ENCODE data around the gene FLNC. TPM values are rescaled to one million over a fixed set of nuclear protein-coding genes. Genes with fewer than 3 reads are reported as not detected.

Gene FLNC
- total RNA-seq, 1 donor from 2014 or later = 6.7 TPM

DNA sequence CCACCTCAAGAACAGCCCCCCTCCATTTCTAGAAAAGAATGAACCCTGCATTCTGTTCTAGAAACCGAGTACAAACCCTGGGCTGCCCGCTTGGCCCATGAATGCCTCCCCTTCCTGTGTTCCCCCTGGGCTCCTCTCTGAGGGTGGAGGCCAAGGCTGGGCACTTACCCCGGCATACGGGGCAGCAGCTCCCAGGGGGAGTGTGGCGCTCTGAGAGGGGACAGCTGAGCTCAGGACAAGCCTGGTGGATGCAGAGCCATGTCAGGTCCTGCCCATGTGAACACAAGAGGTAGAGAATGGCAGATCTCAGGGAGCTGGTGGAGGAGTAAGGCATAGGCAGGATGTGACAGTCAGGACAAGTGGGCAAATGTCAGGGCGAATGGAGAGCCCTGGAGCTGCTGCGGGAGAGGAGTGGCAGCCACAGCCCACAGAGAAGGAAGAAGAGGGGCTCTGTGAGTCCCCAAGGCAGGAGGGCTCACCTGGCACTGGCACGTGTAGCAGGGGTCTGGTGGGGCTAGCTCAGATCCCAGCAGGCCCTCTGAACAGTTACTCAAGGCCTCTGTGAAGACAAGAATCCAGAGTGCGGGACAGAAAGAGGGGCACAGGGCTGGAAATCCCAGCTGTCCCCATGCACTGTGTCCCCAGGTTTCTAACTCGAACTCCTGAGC lies 51.4 kb downstream of the FLNC start:
- H3K9ac ChIP-seq = no peak overlapping the region
- no peaks in the 10 kb centered on the region for H3K27me3 ChIP-seq
- no peak overlapping the region for H2AFZ ChIP-seq (replicated peaks)
- TF ChIP-seq EZH2 (IDR thresholded peaks at IDR 0.05) = no peak
- no peak overlapping the region for H3K27ac ChIP-seq
- Mint-ChIP-seq H3K27me3 (ENCODE audit: insufficient read depth, low read depth) (peaks cover 13% of the 10 kb centered on the region), H3K9me3 (no peaks in the 10 kb centered on the region), H3K4me1 (peaks cover 12% of the 10 kb centered on the region), H3K27ac (peak overlapping the region; percentile 72), H3K36me3 (no peaks in the 10 kb centered on the region), H3K4me3 (peak overlapping the region; percentile 55)
- no peaks in the 10 kb centered on the region for H3K9me3 ChIP-seq (ENCODE audit: low read depth)
- H3K4me1 ChIP-seq = peaks cover 3% of the 10 kb centered on the region
- H3F3A ChIP-seq (ENCODE audit: low read depth) = no peaks in the 10 kb centered on the region
- H3K4me3 ChIP-seq = no peak overlapping the region
- no peaks in the 10 kb centered on the region for H3K36me3 ChIP-seq
- no peak for DNase-seq (ENCODE audit: low spot score)
- H4K20me1 ChIP-seq (ENCODE audit: low read depth) = no peaks in the 10 kb centered on the region
- no peak overlapping the region for H3K4me2 ChIP-seq
- no peaks in the 10 kb centered on the region for H3K79me2 ChIP-seq (ENCODE audit: low read depth)

DNA sequence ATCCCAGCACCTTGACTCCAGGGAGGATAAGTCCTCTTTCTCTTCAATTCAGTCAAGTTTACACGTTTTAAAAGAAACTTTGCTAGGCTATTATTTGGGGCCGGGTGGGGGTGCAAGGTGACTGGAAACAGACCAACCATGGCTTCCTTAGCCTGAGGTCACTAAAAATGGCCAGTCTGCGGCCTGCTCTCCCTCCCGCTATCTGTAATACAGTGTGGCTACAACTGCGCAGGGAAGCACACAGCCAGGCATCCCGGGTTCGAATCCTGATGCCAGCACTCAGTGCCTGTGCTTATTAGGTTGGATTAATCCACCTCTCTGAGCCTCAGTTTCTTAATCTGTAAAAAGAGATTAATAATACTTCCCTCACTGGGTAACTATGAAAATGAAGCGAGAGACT lies 51.9 kb downstream of the FLNC start:
- Histone ChIP-seq H3K9ac (no peak overlapping the region), H2AFZ (replicated peaks) (no peak overlapping the region), H4K20me1 (ENCODE audit: low read depth) (no peaks in the 10 kb centered on the region), H3K27ac (no peak overlapping the region), H3K36me3 (no peaks in the 10 kb centered on the region), H3K9me3 (ENCODE audit: low read depth) (no peaks in the 10 kb centered on the region), H3K79me2 (ENCODE audit: low read depth) (no peaks in the 10 kb centered on the region), H3K4me3 (no peak overlapping the region), H3K4me2 (no peak overlapping the region), H3K27me3 (no peaks in the 10 kb centered on the region), H3F3A (ENCODE audit: low read depth) (no peaks in the 10 kb centered on the region), H3K4me1 (peaks cover 3% of the 10 kb centered on the region)
- Mint-ChIP-seq H3K27me3 (ENCODE audit: insufficient read depth, low read depth) (peaks cover 16% of the 10 kb centered on the region), H3K9me3 (no peaks in the 10 kb centered on the region), H3K27ac (no peak overlapping the region), H3K4me1 (peaks cover 12% of the 10 kb centered on the region), H3K36me3 (no peaks in the 10 kb centered on the region), H3K4me3 (no peak overlapping the region)
- no peak for DNase-seq (ENCODE audit: low spot score)
- no peak for TF ChIP-seq EZH2phosphoT487 (IDR thresholded peaks at IDR 0.05)
- TF ChIP-seq EZH2 (IDR thresholded peaks at IDR 0.05) = no peak
- TF ChIP-seq, protein P1, sequence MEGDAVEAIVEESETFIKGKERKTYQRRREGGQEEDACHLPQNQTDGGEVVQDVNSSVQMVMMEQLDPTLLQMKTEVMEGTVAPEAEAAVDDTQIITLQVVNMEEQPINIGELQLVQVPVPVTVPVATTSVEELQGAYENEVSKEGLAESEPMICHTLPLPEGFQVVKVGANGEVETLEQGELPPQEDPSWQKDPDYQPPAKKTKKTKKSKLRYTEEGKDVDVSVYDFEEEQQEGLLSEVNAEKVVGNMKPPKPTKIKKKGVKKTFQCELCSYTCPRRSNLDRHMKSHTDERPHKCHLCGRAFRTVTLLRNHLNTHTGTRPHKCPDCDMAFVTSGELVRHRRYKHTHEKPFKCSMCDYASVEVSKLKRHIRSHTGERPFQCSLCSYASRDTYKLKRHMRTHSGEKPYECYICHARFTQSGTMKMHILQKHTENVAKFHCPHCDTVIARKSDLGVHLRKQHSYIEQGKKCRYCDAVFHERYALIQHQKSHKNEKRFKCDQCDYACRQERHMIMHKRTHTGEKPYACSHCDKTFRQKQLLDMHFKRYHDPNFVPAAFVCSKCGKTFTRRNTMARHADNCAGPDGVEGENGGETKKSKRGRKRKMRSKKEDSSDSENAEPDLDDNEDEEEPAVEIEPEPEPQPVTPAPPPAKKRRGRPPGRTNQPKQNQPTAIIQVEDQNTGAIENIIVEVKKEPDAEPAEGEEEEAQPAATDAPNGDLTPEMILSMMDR (IDR thresholded peaks at IDR 0.05) = no peak

GRCh38 chr7:128883622-128884448 lies 53.6 kb downstream of the FLNC start:
- H3K27me3 Mint-ChIP-seq (ENCODE audit: insufficient read depth, low read depth) = peaks cover 14% of the 10 kb centered on the region
- Histone ChIP-seq H3K79me2 (ENCODE audit: low read depth) (no peaks in the 10 kb centered on the region), H3K27me3 (no peaks in the 10 kb centered on the region), H3K27ac (no peak overlapping the region), H3K9me3 (ENCODE audit: low read depth) (no peaks in the 10 kb centered on the region), H3K4me3 (no peak overlapping the region), H3K36me3 (no peaks in the 10 kb centered on the region), H3K4me2 (no peak overlapping the region), H4K20me1 (ENCODE audit: low read depth) (no peaks in the 10 kb centered on the region), H3F3A (ENCODE audit: low read depth) (peaks cover 3% of the 10 kb centered on the region), H3K4me1 (peaks cover 3% of the 10 kb centered on the region), H3K9ac (no peak overlapping the region), H2AFZ (replicated peaks) (no peak overlapping the region)
- H3K9me3 Mint-ChIP-seq = no peaks in the 10 kb centered on the region
- H3K27ac Mint-ChIP-seq = no peak overlapping the region
- DNase-seq (ENCODE audit: low spot score) = peak; percentile 91
- TF ChIP-seq, protein P1 (IDR thresholded peaks at IDR 0.05) = peak; percentile 97
- TF ChIP-seq EZH2phosphoT487 (IDR thresholded peaks at IDR 0.05) = no peak
- no peak for TF ChIP-seq EZH2 (IDR thresholded peaks at IDR 0.05)
- H3K4me1 Mint-ChIP-seq = peaks cover 12% of the 10 kb centered on the region
- no peaks in the 10 kb centered on the region for H3K36me3 Mint-ChIP-seq
- no peak overlapping the region for H3K4me3 Mint-ChIP-seq
